SK-N-SH treated with all-trans-retinoic acid at 6 μM for 48 hours (cell line): ENCODE data around the gene FARP1.

ENCODE experiments used
- OSR1 ChIP-seq: fragments of 250-450 bp; sonication (Bioruptor Pico); IDR thresholded peaks from 2 replicates; pipeline ENCODE4 v1.8.0; 2022; ENCODE audit warnings: moderate library complexity, mild to moderate bottlenecking, inconsistent platforms
- PATZ1 ChIP-seq: fragments of 250-450 bp; sonication (Bioruptor Pico); IDR thresholded peaks from 2 replicates; pipeline ENCODE4 v1.8.0; 2020; ENCODE audit warnings: mild to moderate bottlenecking, moderate library complexity, borderline replicate concordance
- RARB ChIP-seq: fragments of 250-450 bp; sonication (Bioruptor Pico); IDR thresholded peaks from 2 replicates; pipeline ENCODE4 v1.8.0; 2021; ENCODE audit warnings: mild to moderate bottlenecking, moderate library complexity
- ZNF8 ChIP-seq: fragments of 450-650 bp; formaldehyde crosslinking; IDR thresholded peaks from 2 replicates; pipeline ENCODE4 v1.5.0; 2020; ENCODE audit warnings: mild to moderate bottlenecking, moderate library complexity

- no peak for TF ChIP-seq OSR1
- TF ChIP-seq ZNF8 (CRISPR knock-in tag) = no peak
- no peak for TF ChIP-seq RARB (CRISPR knock-in tag)
- TF ChIP-seq PATZ1 (CRISPR knock-in tag) = no peak
These were observed 52.3 kb downstream of the FARP1 start for GRCh38 chr13:98195054-98195791.
